Measurements from ENCODE around the gene SLC27A6.

SLC27A6 gene

GRCh38 chr5:129021744-129022143, 56.5 kb downstream of the SLC27A6 start:
- Histone ChIP-seq H3K79me1 (ENCODE audit: low read length) (no peaks in the 10 kb centered on the region), H2BK5ac (ENCODE audit: low read depth, low read length, poor library complexity) (no peak overlapping the region), H2AK5ac (ENCODE audit: low read length) (no peak overlapping the region), H3K4me2 (ENCODE audit: low read length) (no peak overlapping the region), H3K36me3 (ENCODE audit: control insufficient read depth in 1 of 2, insufficient read depth in 2 of 2, low read length in 2 of 2) (no peaks in the 10 kb centered on the region), H3K9me3 (ENCODE audit: insufficient read depth, low read depth, low read length) (no peaks in the 10 kb centered on the region), H3K27me3 (ENCODE audit: insufficient read depth, low read length) (no peaks in the 10 kb centered on the region), H3K14ac (ENCODE audit: low read length) (no peak overlapping the region), H3K18ac (ENCODE audit: low read length) (no peak overlapping the region), H3K79me2 (ENCODE audit: control insufficient read depth, insufficient read depth, low read length, poor library complexity) (no peaks in the 10 kb centered on the region), H2BK120ac (ENCODE audit: insufficient read depth, low read length, poor library complexity) (no peak overlapping the region), H3K4ac (ENCODE audit: low read depth, low read length) (no peak overlapping the region), H4K91ac (ENCODE audit: low read depth, low read length) (no peak overlapping the region), H3K4me3 (ENCODE audit: low read depth, low read length) (no peak overlapping the region), H3K27ac (ENCODE audit: low read depth, low read length) (no peak overlapping the region), H2BK12ac (ENCODE audit: low read length) (no peak overlapping the region), H2AFZ (ENCODE audit: insufficient read depth, low read length, poor library complexity) (no peak overlapping the region), H4K12ac (ENCODE audit: low read depth, low read length) (no peak overlapping the region), H3K9ac (ENCODE audit: low read length) (no peak overlapping the region), H3K23ac (ENCODE audit: low read length) (no peak overlapping the region), H4K8ac (ENCODE audit: low read depth, low read length) (no peak overlapping the region), H3K4me1 (ENCODE audit: control insufficient read depth in 1 of 2, insufficient read depth in 2 of 2, low read length in 2 of 2) (no peaks in the 10 kb centered on the region)
- WGBS (ENCODE audit: extremely low coverage, insufficient coverage, insufficient read length), result no CpG with 5 or more reads among the region's 2 CpGs
- no peak for DNase-seq

GRCh38 chr5:129022599-129022998, 57.3 kb downstream of the SLC27A6 start:
- no peaks in the 10 kb centered on the region for H3K79me1 ChIP-seq (ENCODE audit: low read length)
- H4K8ac ChIP-seq (ENCODE audit: low read depth, low read length), result no peak overlapping the region
- no peak overlapping the region for H2BK12ac ChIP-seq (ENCODE audit: low read length)
- no peaks in the 10 kb centered on the region for H3K36me3 ChIP-seq (ENCODE audit: control insufficient read depth in 1 of 2, insufficient read depth in 2 of 2, low read length in 2 of 2)
- no peak overlapping the region for H3K4me3 ChIP-seq (ENCODE audit: low read depth, low read length)
- no peak overlapping the region for H2AFZ ChIP-seq (ENCODE audit: insufficient read depth, low read length, poor library complexity)
- no peak overlapping the region for H2BK5ac ChIP-seq (ENCODE audit: low read depth, low read length, poor library complexity)
- no peak overlapping the region for H3K18ac ChIP-seq (ENCODE audit: low read length)
- no peak overlapping the region for H4K12ac ChIP-seq (ENCODE audit: low read depth, low read length)
- H4K91ac ChIP-seq (ENCODE audit: low read depth, low read length), result no peak overlapping the region
- H3K14ac ChIP-seq (ENCODE audit: low read length), result no peak overlapping the region
- H3K79me2 ChIP-seq (ENCODE audit: control insufficient read depth, insufficient read depth, low read length, poor library complexity), result no peaks in the 10 kb centered on the region
- H2AK5ac ChIP-seq (ENCODE audit: low read length), result no peak overlapping the region
- no peak overlapping the region for H3K4ac ChIP-seq (ENCODE audit: low read depth, low read length)
- WGBS (ENCODE audit: extremely low coverage, insufficient coverage, insufficient read length), result no CpG with 5 or more reads among the region's 2 CpGs
- H3K4me2 ChIP-seq (ENCODE audit: low read length), result no peak overlapping the region
- no peak overlapping the region for H2BK120ac ChIP-seq (ENCODE audit: insufficient read depth, low read length, poor library complexity)
- no peak overlapping the region for H3K27ac ChIP-seq (ENCODE audit: low read depth, low read length)
- no peaks in the 10 kb centered on the region for H3K4me1 ChIP-seq (ENCODE audit: control insufficient read depth in 1 of 2, insufficient read depth in 2 of 2, low read length in 2 of 2)
- no peaks in the 10 kb centered on the region for H3K27me3 ChIP-seq (ENCODE audit: insufficient read depth, low read length)
- H3K9ac ChIP-seq (ENCODE audit: low read length), result no peak overlapping the region
- no peaks in the 10 kb centered on the region for H3K9me3 ChIP-seq (ENCODE audit: insufficient read depth, low read depth, low read length)
- no peak for DNase-seq
- no peak overlapping the region for H3K23ac ChIP-seq (ENCODE audit: low read length)

GRCh38 chr5:129027260-129027659, 62.0 kb downstream of the SLC27A6 start:
- WGBS (ENCODE audit: extremely low coverage, insufficient coverage, insufficient read length), result no CpG with 5 or more reads among the region's 1 CpG
- no peak overlapping the region for H3K14ac ChIP-seq (ENCODE audit: low read length)

GRCh38 chr5:129031886-129032683, 66.8 kb downstream of the SLC27A6 start:
- no peak overlapping the region for H3K23ac ChIP-seq (ENCODE audit: low read length)
- H3K79me2 ChIP-seq (ENCODE audit: control insufficient read depth, insufficient read depth, low read length, poor library complexity), result no peaks in the 10 kb centered on the region
- H3K4ac ChIP-seq (ENCODE audit: low read depth, low read length), result no peak overlapping the region

More at GRCh38 chr5:129027260-129027659, 62.0 kb downstream of the SLC27A6 start:
- no peak overlapping the region for H2BK120ac ChIP-seq (ENCODE audit: insufficient read depth, low read length, poor library complexity)
- H3K27ac ChIP-seq (ENCODE audit: low read depth, low read length), result no peak overlapping the region
- H3K4me3 ChIP-seq (ENCODE audit: low read depth, low read length), result no peak overlapping the region
- H3K27me3 ChIP-seq (ENCODE audit: insufficient read depth, low read length), result no peaks in the 10 kb centered on the region
- H2BK5ac ChIP-seq (ENCODE audit: low read depth, low read length, poor library complexity), result no peak overlapping the region
- no peak overlapping the region for H3K4me2 ChIP-seq (ENCODE audit: low read length)
- DNase-seq, result no peak
- no peaks in the 10 kb centered on the region for H3K9me3 ChIP-seq (ENCODE audit: insufficient read depth, low read depth, low read length)
- no peak overlapping the region for H2AFZ ChIP-seq (ENCODE audit: insufficient read depth, low read length, poor library complexity)
- no peaks in the 10 kb centered on the region for H3K79me1 ChIP-seq (ENCODE audit: low read length)
- H4K8ac ChIP-seq (ENCODE audit: low read depth, low read length), result no peak overlapping the region
- H2AK5ac ChIP-seq (ENCODE audit: low read length), result no peak overlapping the region
- H3K9ac ChIP-seq (ENCODE audit: low read length), result no peak overlapping the region
- H4K12ac ChIP-seq (ENCODE audit: low read depth, low read length), result no peak overlapping the region
- no peak overlapping the region for H4K91ac ChIP-seq (ENCODE audit: low read depth, low read length)
- no peak overlapping the region for H3K18ac ChIP-seq (ENCODE audit: low read length)
- no peaks in the 10 kb centered on the region for H3K4me1 ChIP-seq (ENCODE audit: control insufficient read depth in 1 of 2, insufficient read depth in 2 of 2, low read length in 2 of 2)
- no peak overlapping the region for H3K4ac ChIP-seq (ENCODE audit: low read depth, low read length)
- H3K79me2 ChIP-seq (ENCODE audit: control insufficient read depth, insufficient read depth, low read length, poor library complexity), result no peaks in the 10 kb centered on the region
- no peak overlapping the region for H2BK12ac ChIP-seq (ENCODE audit: low read length)
- H3K36me3 ChIP-seq (ENCODE audit: control insufficient read depth in 1 of 2, insufficient read depth in 2 of 2, low read length in 2 of 2), result no peaks in the 10 kb centered on the region
- H3K23ac ChIP-seq (ENCODE audit: low read length), result no peak overlapping the region

More at GRCh38 chr5:129031886-129032683, 66.8 kb downstream of the SLC27A6 start:
- DNase-seq, result no peak
- no peak overlapping the region for H3K18ac ChIP-seq (ENCODE audit: low read length)
- no peak overlapping the region for H3K14ac ChIP-seq (ENCODE audit: low read length)
- H4K91ac ChIP-seq (ENCODE audit: low read depth, low read length), result no peak overlapping the region
- H3K4me1 ChIP-seq (ENCODE audit: control insufficient read depth in 1 of 2, insufficient read depth in 2 of 2, low read length in 2 of 2), result no peaks in the 10 kb centered on the region
- H3K36me3 ChIP-seq (ENCODE audit: control insufficient read depth in 1 of 2, insufficient read depth in 2 of 2, low read length in 2 of 2), result no peaks in the 10 kb centered on the region
- no peak overlapping the region for H2BK12ac ChIP-seq (ENCODE audit: low read length)
- H2BK5ac ChIP-seq (ENCODE audit: low read depth, low read length, poor library complexity), result no peak overlapping the region
- H2BK120ac ChIP-seq (ENCODE audit: insufficient read depth, low read length, poor library complexity), result no peak overlapping the region
- H3K27ac ChIP-seq (ENCODE audit: low read depth, low read length), result no peak overlapping the region
- H3K4me3 ChIP-seq (ENCODE audit: low read depth, low read length), result no peak overlapping the region
- no peaks in the 10 kb centered on the region for H3K9me3 ChIP-seq (ENCODE audit: insufficient read depth, low read depth, low read length)
- H3K4me2 ChIP-seq (ENCODE audit: low read length), result no peak overlapping the region
- no peak overlapping the region for H2AK5ac ChIP-seq (ENCODE audit: low read length)
- H3K9ac ChIP-seq (ENCODE audit: low read length), result no peak overlapping the region
- no peak overlapping the region for H4K12ac ChIP-seq (ENCODE audit: low read depth, low read length)
- H2AFZ ChIP-seq (ENCODE audit: insufficient read depth, low read length, poor library complexity), result no peak overlapping the region
- H3K27me3 ChIP-seq (ENCODE audit: insufficient read depth, low read length), result no peaks in the 10 kb centered on the region
- H4K8ac ChIP-seq (ENCODE audit: low read depth, low read length), result no peak overlapping the region
- no peaks in the 10 kb centered on the region for H3K79me1 ChIP-seq (ENCODE audit: low read length)

Data from trophoblast cell (in vitro differentiated cells and primary cell).